OCI-LY7 (cell line): Measurements from ENCODE around the gene TXNDC8.

Source experiments
- CTCF ChIP-seq: fragments of 200-600 bp; sonication (generic); conservative IDR thresholded peaks from 2 replicates; pipeline ENCODE4 v1.5.1; 2014; ENCODE audit warnings: mild to moderate bottlenecking, antibody characterized with exemption, low read length, moderate library complexity, mixed read lengths
- EZH2phosphoT487 ChIP-seq: fragments of 200-600 bp; sonication (generic); IDR thresholded peaks from 2 replicates; pipeline ENCODE4 v1.6.1; 2018; ENCODE audit warnings: low read depth, borderline replicate concordance, mild to moderate bottlenecking, mixed run types, antibody characterized with exemption, low read length, moderate library complexity, mixed read lengths

DNA sequence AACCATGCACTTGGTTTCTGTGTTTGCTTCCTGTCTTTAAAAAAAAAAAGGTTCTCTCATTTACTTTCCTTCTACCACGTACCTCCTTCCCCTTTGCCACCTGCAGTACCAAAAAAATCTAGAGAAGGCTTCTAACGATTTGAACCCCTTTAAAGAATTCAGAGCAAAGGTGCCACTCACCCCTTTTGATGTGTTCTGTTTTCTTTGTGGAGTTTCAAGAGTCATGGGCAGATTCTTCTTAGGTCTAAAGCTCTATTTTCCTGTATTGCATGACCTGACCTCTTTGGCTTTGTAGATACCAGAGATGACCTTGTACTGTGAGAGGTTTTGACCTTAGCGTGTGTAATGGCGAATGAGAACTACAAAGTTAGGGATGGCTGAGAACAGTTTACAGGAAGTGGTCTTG, 29.0 kb downstream of the TXNDC8 start:
- TF ChIP-seq CTCF (no peak), EZH2phosphoT487 (no peak)
